GM23248 (cell line): Measurements from ENCODE around the gene PEAR1.

Experiments
- EZH2 ChIP-seq: fragments of 200-600 bp; sonication (generic); IDR thresholded peaks from 2 replicates; pipeline ENCODE4 v1.6.1; 2018; ENCODE audit warnings: antibody characterized with exemption, mild to moderate bottlenecking; ENCODE audit not compliant: insufficient read depth, poor library complexity, severe bottlenecking
- EZH2phosphoT487 ChIP-seq: fragments of 200-600 bp; sonication (generic); IDR thresholded peaks from 2 replicates; pipeline ENCODE4 v1.6.1; 2018; ENCODE audit warnings: antibody characterized with exemption, moderate library complexity, mild to moderate bottlenecking, low read depth; ENCODE audit not compliant: insufficient read depth

- TF ChIP-seq EZH2 = no peak
- no peak for TF ChIP-seq EZH2phosphoT487
These were observed 68.2 kb downstream of the PEAR1 start for GRCh38 chr1:156961709-156962108.
